GM23338 (cell line): Measurements from ENCODE around the gene NDUFA12.

Source experiments
- CTCF ChIP-seq, 2 experiments: fragments of 200-600 bp in 1 of 2; sonication (generic) in 1 of 2; conservative IDR thresholded peaks; 2 replicates each; pipeline versions ENCODE4 v1.5.1 to v1.6.1; 2016 to 2017; ENCODE audit warnings: antibody characterized with exemption in 2 of 2, low read depth in 2 of 2, mild to moderate bottlenecking in 2 of 2, moderate library complexity in 1 of 2
- EZH2 ChIP-seq: fragments of 200-600 bp; sonication (generic); IDR thresholded peaks from one replicate; pipeline ENCODE4 v1.8.0; 2017; ENCODE audit warnings: antibody characterized with exemption, mild to moderate bottlenecking, low read depth; ENCODE audit not compliant: unreplicated experiment
- EZH2phosphoT487 ChIP-seq: fragments of 200-600 bp; sonication (generic); IDR thresholded peaks from one replicate; pipeline ENCODE4 v1.8.1; 2018; ENCODE audit warnings: antibody characterized with exemption; ENCODE audit not compliant: unreplicated experiment
- POLR2AphosphoS5 ChIP-seq: IDR thresholded peaks from 2 replicates; pipeline ENCODE4 v1.6.1; 2016; ENCODE audit warnings: antibody characterized with exemption, low read depth
- ZNF114 ChIP-seq: fragments of 250-450 bp; sonication (Bioruptor Pico); IDR thresholded peaks from 2 replicates; pipeline ENCODE4 v1.5.0; 2020; ENCODE audit warnings: mild to moderate bottlenecking, moderate library complexity

- TF ChIP-seq CTCF (conservative IDR thresholded peaks at IDR 0.05; ENCODE audit: low read depth in 2 of 2) (no peak), EZH2 (no peak), EZH2phosphoT487 (no peak), POLR2AphosphoS5 (no peak), ZNF114 (no peak)
Measured at GRCh38 chr12:94998326-94998725, 5.2 kb downstream of the NDUFA12 start.
